K562 (cell line): ENCODE measurements around the gene CCDC32. TPM values are rescaled to one million over a fixed set of nuclear protein-coding genes. Genes with fewer than 3 reads are reported as not detected.

Source experiments
- ATAC-seq: fragments of 200-7000 bp; cut with Tn5 transposase; 3 replicates; pipeline ENCODE4 v1.9.1; 2020; ENCODE audit warnings: moderate library complexity
- BruUV-seq: library from RNA; stranded (reverse); fragments of 400-500 nt; replicated peaks from 2 replicates; lab custom pipeline; 2021; lab: Mats Ljungman, UMichigan
- CTCF ChIA-PET: fragments of 300-600 bp; formaldehyde crosslinking; extraction: SDS; loops from one replicate; lab custom pipeline; 2021; ENCODE audit warnings: low intra/inter-chr PET ratio; lab: Yijun Ruan, JAX
- POLR2A ChIA-PET: fragments of 300-600, 350-650 bp; sonication (Branson Sonifier 250); formaldehyde crosslinking; extraction: SDS; loops from one replicate; lab custom pipeline; 2021; ENCODE audit warnings: antibody characterized with exemption, inconsistent platforms; lab: Yijun Ruan, JAX
- DNase-seq, 4 experiments: peaks; one replicate each; pipeline versions ENCODE4 v3.0.0 to v3.0.0-alpha.2; 2011 to 2018; ENCODE audit warnings: low spot score in 3 of 4, mixed read lengths in 3 of 4; ENCODE audit errors: extremely low read depth in 1 of 4
- FAIRE-seq: peaks from 2 replicates; lab custom pipeline; 2011; peaks lifted over from hg19 to GRCh38; lab: Jason Lieb, UNC
- H2AFZ ChIP-seq: 2 replicates; pipeline ENCODE4 v1.6.0; 2011; ENCODE audit warnings: low read depth, low read length, control low read depth, inconsistent platforms
- H3K27ac ChIP-seq: fragments of 200-600 bp; 3 replicates; pipeline ENCODE4 v1.8.0; 2011; ENCODE audit warnings: low read depth, mild to moderate bottlenecking, control low read depth, inconsistent platforms, low read length, moderate library complexity, mixed read lengths; ENCODE audit errors: extremely low read depth
- H3K27me3 ChIP-seq, 2 experiments: fragments of 300-600 bp in 1 of 2; 2 replicates in 1 of 2; 3 replicates in 1 of 2; pipeline versions ENCODE4 v1.6.0 to v1.8.0; 2011; ENCODE audit warnings: inconsistent platforms in 2 of 2, low read length in 2 of 2, mild to moderate bottlenecking in 1 of 2, mixed read lengths in 1 of 2, moderate library complexity in 1 of 2; ENCODE audit not compliant: control insufficient read depth in 2 of 2, insufficient read depth in 2 of 2
- H3K36me3 ChIP-seq: fragments of 300-600 bp; 3 replicates; pipeline ENCODE4 v1.8.0; 2011; ENCODE audit warnings: mild to moderate bottlenecking, low read length, inconsistent platforms; ENCODE audit not compliant: control insufficient read depth, insufficient read depth
- H3K4me1 ChIP-seq, 2 experiments: fragments of 200-600 bp in 1 of 2; replicated peaks in 1 of 2; 2 replicates in 1 of 2; 3 replicates in 1 of 2; pipeline versions ENCODE4 v1.5.1 to v1.8.0; 2011; ENCODE audit warnings: inconsistent platforms in 2 of 2, low read length in 2 of 2, mild to moderate bottlenecking in 1 of 2, mixed read lengths in 1 of 2, moderate library complexity in 1 of 2; ENCODE audit not compliant: control insufficient read depth in 2 of 2, insufficient read depth in 2 of 2
- H3K4me2 ChIP-seq: 2 replicates; pipeline ENCODE4 v1.6.1; 2011; ENCODE audit warnings: low read length, control low read depth, inconsistent platforms, mixed read lengths; ENCODE audit not compliant: insufficient read depth
- H3K4me3 ChIP-seq: fragments of 200-600 bp; sonication (generic), shearing (Covaris generic); 2 replicates; pipeline ENCODE4 v1.5.1; 2016; ENCODE audit warnings: control low read depth, inconsistent platforms
- H3K79me2 ChIP-seq: fragments of 200-600 bp; 3 replicates; pipeline ENCODE4 v1.8.0; 2011; ENCODE audit warnings: low read length, inconsistent platforms; ENCODE audit not compliant: control insufficient read depth, insufficient read depth
- H3K9ac ChIP-seq, 2 experiments: 2 replicates each; pipeline versions ENCODE4 v1.6.0 to v1.6.1; 2011; ENCODE audit warnings: low read depth in 2 of 2, low read length in 2 of 2, control low read depth in 1 of 2, inconsistent platforms in 1 of 2, mild to moderate bottlenecking in 1 of 2, mixed read lengths in 1 of 2; ENCODE audit not compliant: insufficient read depth in 1 of 2
- H3K9me1 ChIP-seq: one replicate; pipeline ENCODE4 v1.6.0; 2011; ENCODE audit warnings: inconsistent platforms, mild to moderate bottlenecking, low read length, moderate library complexity; ENCODE audit not compliant: control insufficient read depth, insufficient read depth
- H3K9me3 ChIP-seq: replicated peaks from 2 replicates; pipeline ENCODE4 v1.5.1; 2011; ENCODE audit warnings: low read depth, low read length, inconsistent platforms; ENCODE audit not compliant: control insufficient read depth, insufficient read depth
- H4K20me1 ChIP-seq: replicated peaks from 2 replicates; pipeline ENCODE4 v1.6.1; 2011; ENCODE audit warnings: low read length, inconsistent platforms, mixed read lengths; ENCODE audit not compliant: control insufficient read depth, insufficient read depth
- BDP1 ChIP-seq: IDR thresholded peaks from 3 replicates; pipeline ENCODE4 v1.6.1; 2011; ENCODE audit not compliant: insufficient read length, insufficient read depth
- CBFA2T3 ChIP-seq: fragments of 450-650 bp; IDR thresholded peaks from 2 replicates; pipeline ENCODE4 v1.6.1; 2017
- ETS2 ChIP-seq: IDR thresholded peaks from 2 replicates; pipeline ENCODE4 v1.6.1; 2016; ENCODE audit warnings: borderline replicate concordance, missing genetic modification characterization, mild to moderate bottlenecking, moderate library complexity, missing compliant biosample characterization; ENCODE audit not compliant: poor library complexity, severe bottlenecking
- MAFF ChIP-seq: IDR thresholded peaks from 2 replicates; pipeline ENCODE4 v1.6.1; 2012; ENCODE audit warnings: low read length, improper control_type of control experiment
- MEIS2 ChIP-seq: fragments of 450-650 bp; IDR thresholded peaks from 2 replicates; pipeline ENCODE4 v1.6.1; 2014; ENCODE audit warnings: mild to moderate bottlenecking; ENCODE audit not compliant: partially characterized antibody
- NFRKB ChIP-seq: fragments of 450-650 bp; IDR thresholded peaks from 2 replicates; pipeline ENCODE4 v1.6.1; 2016; ENCODE audit warnings: low read depth
- PHB ChIP-seq: fragments of 250-450 bp; sonication (Bioruptor Pico); IDR thresholded peaks from 2 replicates; pipeline ENCODE4 v1.5.0; 2021
- RBM34 ChIP-seq: fragments of 200-400 bp; formaldehyde crosslinking; IDR thresholded peaks from 2 replicates; pipeline ENCODE4 v1.6.1; 2018; ENCODE audit warnings: low read length, borderline replicate concordance; ENCODE audit not compliant: insufficient read depth
- RNF2 ChIP-seq: sonication (generic); IDR thresholded peaks from 2 replicates; pipeline ENCODE4 v1.6.1; 2016
- SPI1 ChIP-seq: IDR thresholded peaks from 2 replicates; pipeline ENCODE4 v1.6.1; 2011; ENCODE audit warnings: low read depth, low read length, control low read depth, borderline replicate concordance
- TOE1 ChIP-seq, 2 experiments: fragments of 450-650 bp in 1 of 2; sonication (generic) in 1 of 2; formaldehyde crosslinking in 1 of 2; IDR thresholded peaks; 2 replicates each; pipeline versions ENCODE4 v1.7.1 to v1.8.0; 2016 to 2022; ENCODE audit warnings: borderline replicate concordance in 2 of 2, mild to moderate bottlenecking in 2 of 2, antibody characterized with exemption in 1 of 2, inconsistent platforms in 1 of 2, low read depth in 1 of 2, missing genetic modification reagents in 1 of 2, moderate library complexity in 1 of 2
- ZBTB1 ChIP-seq: sonication (generic); formaldehyde crosslinking; IDR thresholded peaks from 2 replicates; pipeline ENCODE4 v1.8.1; 2023; ENCODE audit warnings: missing genetic modification reagents, low read depth, mild to moderate bottlenecking, borderline replicate concordance
- ZNF217 ChIP-seq: sonication (generic); formaldehyde crosslinking; IDR thresholded peaks from 2 replicates; pipeline ENCODE4 v1.8.0; 2022; ENCODE audit warnings: mild to moderate bottlenecking, missing genetic modification reagents
- ZNF444 ChIP-seq: fragments of 250-450 bp; sonication (Bioruptor Pico); IDR thresholded peaks from 2 replicates; pipeline ENCODE4 v1.4.0; 2020; ENCODE audit warnings: mild to moderate bottlenecking, moderate library complexity
- ZNF57 ChIP-seq: fragments of 450-650 bp; formaldehyde crosslinking; IDR thresholded peaks from 2 replicates; pipeline ENCODE4 v1.4.0; 2020; ENCODE audit warnings: mild to moderate bottlenecking, moderate library complexity
- ZSCAN29 ChIP-seq: fragments of 450-650 bp; IDR thresholded peaks from 2 replicates; pipeline ENCODE4 v1.6.1; 2017
- WGBS: fragments of 100-300 bp; shearing (Covaris generic); methylation state at CpG from one replicate; pipeline ENCODE4 v1.1.6; 2016; ENCODE audit warnings: low coverage, mixed read lengths; ENCODE audit not compliant: insufficient coverage; ENCODE audit errors: missing lambda C conversion rate; 5-methylcytosine and 5-hydroxymethylcytosine counted together
- in situ Hi-C: fragments of 300-500 bp; cut with MboI; formaldehyde crosslinking; loops from 4 replicates; pipeline ENCODE4 v1.15.0; 2018; ENCODE audit warnings: inconsistent platforms, mixed read lengths
- intact Hi-C: fragments of 100-400 bp; cut with micrococcal nuclease; formaldehyde crosslinking; loops from 2 replicates; pipeline ENCODE4 v1.14.2; 2022
- polyA plus RNA-seq, 8 experiments: library from polyadenylated mRNA; depleted of rRNA in 4 of 8; stranded (reverse) in 5 of 8; unstranded in 3 of 8; fragments of >200 nt; fragmentation: Nextera tagmentation in 2 of 8; fragmentation: Illumina TruSeq in 1 of 8; extraction: Ambion mirVana in 2 of 8; extraction: Trizol in 1 of 8; gene quantifications; 2 replicates each; pipeline versions ENCODE4 v1.2.1 to v1.2.3, GENCODE V29; 2011 to 2014; ENCODE audit warnings: inconsistent platforms in 1 of 8, missing spikeins in 1 of 8
- total RNA-seq, 7 experiments: library from RNA; depleted of rRNA in 6 of 7; stranded (reverse); fragments of >200 nt in 6 of 7; fragmentation: Illumina TruSeq in 2 of 7; extraction: Trizol in 2 of 7; gene quantifications; 2 replicates each; pipeline versions ENCODE4 v1.2.1 to v1.2.3, GENCODE V29; 2011 to 2021; ENCODE audit warnings: low replicate concordance in 1 of 7
- TF ChIP-seq, protein P1 (sequence below): sonication (generic); formaldehyde crosslinking; IDR thresholded peaks from 2 replicates; pipeline ENCODE4 v1.9.0; 2022; ENCODE audit warnings: mild to moderate bottlenecking, missing genetic modification reagents
- TF ChIP-seq, protein P2 (sequence below): fragments of 250-450 bp; sonication (Bioruptor Pico); IDR thresholded peaks from 2 replicates; pipeline ENCODE4 v1.9.0; 2021; ENCODE audit warnings: mild to moderate bottlenecking
- TF ChIP-seq, protein P3 (sequence below): fragments of 250-450 bp; sonication (Bioruptor Pico); IDR thresholded peaks from 2 replicates; pipeline ENCODE4 v1.5.1; 2021; ENCODE audit warnings: mild to moderate bottlenecking
- TF ChIP-seq, protein P4 (sequence below): fragments of 250-450 bp; sonication (Bioruptor Pico); IDR thresholded peaks from 2 replicates; pipeline ENCODE4 v1.8.0; 2021; ENCODE audit warnings: moderate library complexity, mild to moderate bottlenecking, inconsistent platforms
- TF ChIP-seq, protein P5 (sequence below), 2 experiments: fragments of 450-650 bp; conservative IDR thresholded peaks; 2 replicates each; pipeline ENCODE4 v1.6.1; 2017; ENCODE audit warnings: mild to moderate bottlenecking in 2 of 2, moderate library complexity in 2 of 2

CCDC32 gene
- total and polyA plus RNA-seq, 9 of the 15 experiments (the other 6 are each of a cell fraction or from before 2014, with no cell fraction given), result 22.2 to 94.8 (median 37.1) TPM

DNA sequence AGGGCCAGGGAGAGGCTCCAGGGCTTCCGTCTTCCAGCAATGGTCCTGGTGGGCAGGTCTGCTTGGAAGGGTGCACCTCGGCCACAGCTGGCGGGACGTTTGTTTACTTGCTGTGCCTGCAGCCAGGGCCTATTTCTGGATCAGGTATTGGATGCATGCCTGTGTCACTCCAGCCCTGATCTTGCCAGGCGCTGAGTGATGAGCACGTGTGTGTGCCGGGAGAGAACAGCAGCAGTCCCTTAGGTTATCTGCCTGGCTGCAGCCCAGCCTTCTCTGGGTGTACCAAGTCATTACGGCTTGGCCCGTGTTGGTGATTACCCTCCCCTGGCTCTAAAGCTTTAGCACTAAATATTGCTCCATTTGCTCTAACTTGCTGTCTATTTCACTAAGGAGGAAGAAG lies 14.9 kb downstream of the CCDC32 start:
- Histone ChIP-seq H3K4me1 (peaks cover 8 to 24% of the 10 kb centered on the region in 2 experiments; a peak in 4 of 5 replicates), H3K79me2 (no peaks in the 10 kb centered on the region), H3K9me1 (no peaks in the 10 kb centered on the region), H3K4me3 (no peak overlapping the region), H3K4me2 (no peak overlapping the region), H3K9me3 (no peaks in the 10 kb centered on the region), H3K36me3 (peaks cover 58% of the 10 kb centered on the region), H3K27me3 (no peaks in the 10 kb centered on the region), H2AFZ (no peak overlapping the region), H3K27ac (peak overlapping the region; percentile 22; the same call in 1 of the 3 replicates), H4K20me1 (no peaks in the 10 kb centered on the region), H3K9ac (0 out of 4 replicates have a peak overlapping the region, but pooled peaks of 1 of the 2 experiments have one; percentile 7)
- POLR2A ChIA-PET, result interaction anchor here (0.6 to 2.2 kb wide), 4 partner anchors 8 to 278 kb away, joined by 3 to 6 read pairs (median 4); partner anchors contain the start of gene PPP1R14D
- DNase-seq (peak in 2 of 4 experiments; percentile 31 to 51), FAIRE-seq (no peak), ATAC-seq (peak; percentile 57)
- BruUV-seq, result no TSS peak
- intact Hi-C loops, result no loop called here
- in situ Hi-C loops, result no loop called here
- CTCF ChIA-PET, result no interaction called here
- 48% methylated on average over 9 of the region's 9 CpGs for WGBS
- TF ChIP-seq NFRKB (no peak), ETS2 (tag) (no peak), RBM34 (no peak), RNF2 (no peak), TOE1 (IDR thresholded peaks at IDR 0.05; ENCODE audit: borderline replicate concordance) (no peak), TOE1 (CRISPR knock-in tag; IDR thresholded peaks at IDR 0.05; ENCODE audit: borderline replicate concordance, low read depth) (no peak), PHB (CRISPR knock-in tag) (no peak), SPI1 (no peak), CBFA2T3 (peak; percentile 25), MEIS2 (peak; percentile 72), ZNF444 (CRISPR knock-in tag) (no peak), MAFF (no peak), ZBTB1 (CRISPR knock-in tag) (no peak), ZSCAN29 (no peak), BDP1 (no peak), ZNF57 (CRISPR knock-in tag) (no peak), ZNF217 (no peak)
- TF ChIP-seq, protein P1, sequence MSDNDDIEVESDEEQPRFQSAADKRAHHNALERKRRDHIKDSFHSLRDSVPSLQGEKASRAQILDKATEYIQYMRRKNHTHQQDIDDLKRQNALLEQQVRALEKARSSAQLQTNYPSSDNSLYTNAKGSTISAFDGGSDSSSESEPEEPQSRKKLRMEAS (CRISPR knock-in tag), result peak; percentile 70
- TF ChIP-seq, protein P2, sequence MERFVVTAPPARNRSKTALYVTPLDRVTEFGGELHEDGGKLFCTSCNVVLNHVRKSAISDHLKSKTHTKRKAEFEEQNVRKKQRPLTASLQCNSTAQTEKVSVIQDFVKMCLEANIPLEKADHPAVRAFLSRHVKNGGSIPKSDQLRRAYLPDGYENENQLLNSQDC (CRISPR knock-in tag), result no peak
- TF ChIP-seq, protein P3, sequence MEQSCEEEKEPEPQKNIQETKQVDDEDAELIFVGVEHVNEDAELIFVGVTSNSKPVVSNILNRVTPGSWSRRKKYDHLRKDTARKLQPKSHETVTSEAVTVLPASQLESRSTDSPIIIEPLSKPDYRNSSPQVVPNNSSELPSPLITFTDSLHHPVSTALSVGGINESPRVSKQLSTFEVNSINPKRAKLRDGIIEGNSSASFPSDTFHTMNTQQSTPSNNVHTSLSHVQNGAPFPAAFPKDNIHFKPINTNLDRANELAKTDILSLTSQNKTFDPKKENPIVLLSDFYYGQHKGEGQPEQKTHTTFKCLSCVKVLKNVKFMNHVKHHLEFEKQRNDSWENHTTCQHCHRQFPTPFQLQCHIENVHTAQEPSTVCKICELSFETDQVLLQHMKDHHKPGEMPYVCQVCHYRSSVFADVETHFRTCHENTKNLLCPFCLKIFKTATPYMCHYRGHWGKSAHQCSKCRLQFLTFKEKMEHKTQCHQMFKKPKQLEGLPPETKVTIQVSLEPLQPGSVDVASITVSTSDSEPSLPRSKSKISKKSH (CRISPR knock-in tag), result no peak
- TF ChIP-seq, protein P4, sequence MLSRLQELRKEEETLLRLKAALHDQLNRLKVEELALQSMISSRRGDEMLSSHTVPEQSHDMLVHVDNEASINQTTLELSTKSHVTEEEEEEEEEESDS (CRISPR knock-in tag), result no peak
- TF ChIP-seq, protein P5, sequence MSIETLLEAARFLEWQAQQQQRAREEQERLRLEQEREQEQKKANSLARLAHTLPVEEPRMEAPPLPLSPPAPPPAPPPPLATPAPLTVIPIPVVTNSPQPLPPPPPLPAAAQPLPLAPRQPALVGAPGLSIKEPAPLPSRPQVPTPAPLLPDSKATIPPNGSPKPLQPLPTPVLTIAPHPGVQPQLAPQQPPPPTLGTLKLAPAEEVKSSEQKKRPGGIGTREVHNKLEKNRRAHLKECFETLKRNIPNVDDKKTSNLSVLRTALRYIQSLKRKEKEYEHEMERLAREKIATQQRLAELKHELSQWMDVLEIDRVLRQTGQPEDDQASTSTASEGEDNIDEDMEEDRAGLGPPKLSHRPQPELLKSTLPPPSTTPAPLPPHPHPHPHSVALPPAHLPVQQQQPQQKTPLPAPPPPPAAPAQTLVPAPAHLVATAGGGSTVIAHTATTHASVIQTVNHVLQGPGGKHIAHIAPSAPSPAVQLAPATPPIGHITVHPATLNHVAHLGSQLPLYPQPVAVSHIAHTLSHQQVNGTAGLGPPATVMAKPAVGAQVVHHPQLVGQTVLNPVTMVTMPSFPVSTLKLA (conservative IDR thresholded peaks at IDR 0.05), result 0 out of 4 replicates have a peak, but pooled peaks of 1 of the 2 experiments have one; percentile 43
